Endothelial cell of umbilical vein (primary cell): ENCODE measurements around the gene HNRNPA2B1. TPM values are rescaled to one million over a fixed set of nuclear protein-coding genes. Genes with fewer than 3 reads are reported as not detected.
"Not testable (repeated sequence)": the region's sequence is repeated elsewhere in the genome, so short reads cannot be mapped to it uniquely, and the experiment has no call there.

ENCODE experiments used
- BruUV-seq: library from RNA; stranded (reverse); fragments of 400-500 nt; replicated peaks from 2 replicates; lab custom pipeline; 2021; lab: Mats Ljungman, UMichigan
- CTCF ChIA-PET: fragments of 300-600, 350-600 bp; sonication (Branson Sonifier 250); formaldehyde crosslinking; loops from one replicate; lab custom pipeline; 2021; ENCODE audit warnings: antibody characterized with exemption, inconsistent platforms; lab: Charles Lee
- POLR2A ChIA-PET: fragments of 300-600, 350-600 bp; sonication (Branson Sonifier 250); formaldehyde crosslinking; loops from one replicate; lab custom pipeline; 2021; ENCODE audit warnings: antibody characterized with exemption, inconsistent platforms; lab: Charles Lee
- DNase-seq: peaks from one replicate; pipeline ENCODE4 v3.0.0-alpha.2; 2011; ENCODE audit warnings: low read depth, low spot score
- FAIRE-seq: peaks from 2 replicates; lab custom pipeline; 2011; peaks lifted over from hg19 to GRCh38; lab: Jason Lieb, UNC
- H2AFZ ChIP-seq: 2 replicates; pipeline ENCODE4 v1.6.0; 2012; ENCODE audit warnings: low read depth, low read length, control low read depth, inconsistent platforms
- H3K27ac ChIP-seq: 2 replicates; pipeline ENCODE4 v1.5.1; 2011; ENCODE audit warnings: low read depth, mild to moderate bottlenecking, control low read depth, low read length, moderate library complexity; ENCODE audit not compliant: insufficient read depth
- H3K27me3 ChIP-seq, 2 experiments: 2 replicates each; pipeline versions ENCODE4 v1.6.0 to v1.6.1; 2011; ENCODE audit warnings: low read length in 2 of 2, mixed read lengths in 1 of 2; ENCODE audit not compliant: control insufficient read depth in 2 of 2, insufficient read depth in 2 of 2
- H3K36me3 ChIP-seq, 2 experiments: 2 replicates in 1 of 2; 3 replicates in 1 of 2; pipeline ENCODE4 v1.5.1; 2011; ENCODE audit warnings: low read length in 2 of 2, mild to moderate bottlenecking in 1 of 2, moderate library complexity in 1 of 2; ENCODE audit not compliant: control insufficient read depth in 2 of 2, insufficient read depth in 2 of 2; ENCODE audit errors: extremely low read depth in 1 of 2
- H3K4me1 ChIP-seq: 3 replicates; pipeline ENCODE4 v1.5.1; 2011; ENCODE audit warnings: mild to moderate bottlenecking, low read length; ENCODE audit not compliant: control insufficient read depth, insufficient read depth; ENCODE audit errors: extremely low read depth
- H3K4me2 ChIP-seq: 2 replicates; pipeline ENCODE4 v1.6.1; 2011; ENCODE audit warnings: low read length, control low read depth, mixed read lengths; ENCODE audit not compliant: insufficient read depth
- H3K4me3 ChIP-seq, 3 experiments: fragments of 200-600 bp in 1 of 3; sonication (generic), shearing (Covaris generic) in 1 of 3; replicated peaks in 1 of 3; 2 replicates each; pipeline ENCODE4 v1.5.1; 2011 to 2016; ENCODE audit warnings: control low read depth in 3 of 3, low read length in 3 of 3, mild to moderate bottlenecking in 2 of 3, inconsistent platforms in 1 of 3, low read depth in 1 of 3, moderate library complexity in 1 of 3; ENCODE audit not compliant: insufficient read depth in 1 of 3
- H3K79me2 ChIP-seq: 2 replicates; pipeline ENCODE4 v1.6.0; 2012; ENCODE audit warnings: low read length, inconsistent platforms; ENCODE audit not compliant: control insufficient read depth, insufficient read depth
- H3K9ac ChIP-seq: replicated peaks from 2 replicates; pipeline ENCODE3; 2011; ENCODE audit warnings: low read length, control low read depth; ENCODE audit not compliant: insufficient read depth; ENCODE audit errors: extremely low read depth
- H3K9me1 ChIP-seq: replicated peaks from 3 replicates; pipeline ENCODE4 v1.6.0; 2011; ENCODE audit warnings: mild to moderate bottlenecking, low read length; ENCODE audit not compliant: control insufficient read depth, insufficient read depth; ENCODE audit errors: extremely low read depth
- H3K9me3 ChIP-seq: replicated peaks from 2 replicates; pipeline ENCODE4 v1.5.1; 2012; ENCODE audit warnings: low read length, inconsistent platforms; ENCODE audit not compliant: control insufficient read depth, insufficient read depth
- H4K20me1 ChIP-seq: replicated peaks from 2 replicates; pipeline ENCODE3; 2011; ENCODE audit warnings: mild to moderate bottlenecking, low read length; ENCODE audit not compliant: control insufficient read depth, insufficient read depth; ENCODE audit errors: extremely low read depth
- POLR2A ChIP-seq: IDR thresholded peaks from 2 replicates; pipeline ENCODE4 v1.6.1; 2012; ENCODE audit warnings: low read depth, mild to moderate bottlenecking, control low read depth, low read length
- dilution Hi-C: fragments of 300-500 bp; cut with MboI; formaldehyde crosslinking; loops from one replicate; pipeline ENCODE4 v1.15.0; 2019; ENCODE audit warnings: low sequenced_read_pairs; ENCODE audit not compliant: extremely low pct_ligation_motif_present
- intact Hi-C: fragments of 100-400 bp; cut with micrococcal nuclease; formaldehyde crosslinking; loops from one replicate; pipeline ENCODE4 v1.10.0; 2022
- polyA plus RNA-seq, 4 experiments: library from polyadenylated mRNA; depleted of rRNA in 3 of 4; stranded (reverse) in 3 of 4; unstranded in 1 of 4; fragments of >200 nt; gene quantifications; 2 replicates each; pipeline versions ENCODE4 v1.2.1 to v1.2.3, GENCODE V29; 2011 to 2012; ENCODE audit warnings: missing spikeins in 1 of 4
- total RNA-seq: library from RNA; stranded (reverse); gene quantifications from 2 replicates; pipeline ENCODE4 v1.2.3, GENCODE V29; 2021

Gene HNRNPA2B1
- total and polyA plus RNA-seq, 2 donors (not counting 3 experiments of a cell fraction or from before 2014, with no cell fraction given), result 198 to 703 TPM

DNA sequence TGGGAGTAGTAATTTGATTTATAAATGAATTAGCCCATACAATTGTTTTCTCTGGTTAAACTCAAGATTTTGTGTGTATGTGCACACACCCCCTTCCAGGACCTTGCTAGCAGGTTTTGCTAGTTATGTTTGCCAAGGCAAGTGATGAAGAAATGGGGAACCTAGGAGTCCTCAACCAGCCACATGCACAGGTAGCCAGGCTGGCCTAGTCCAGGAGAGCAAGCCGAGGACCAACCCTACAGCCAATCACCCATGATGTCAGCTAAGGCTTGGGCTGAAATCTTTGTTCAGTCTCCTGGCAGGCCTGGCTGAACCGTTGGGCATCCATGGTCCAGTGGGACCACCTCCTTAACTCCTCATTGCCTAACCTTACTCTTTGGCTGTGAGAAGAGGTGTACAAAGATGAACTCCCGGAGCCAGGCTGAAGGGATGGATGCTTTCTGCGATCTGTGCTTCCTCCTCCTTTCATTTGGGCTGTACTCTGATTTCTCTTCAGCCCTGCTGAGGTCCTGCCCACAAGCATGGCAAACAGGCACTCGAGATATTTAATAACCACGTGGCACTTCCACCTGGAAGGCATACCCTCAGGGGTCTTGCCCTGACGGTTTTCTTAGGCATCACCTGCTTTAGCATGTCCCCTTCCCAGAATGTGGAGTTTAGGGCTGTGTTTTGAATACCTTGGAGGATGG is 22.1 kb downstream of the HNRNPA2B1 start:
- Histone ChIP-seq H3K4me2 (no peak overlapping the region), H3K27me3 (no peaks in the 10 kb centered on the region), H3K4me3 (no peak overlapping the region), H3K4me1 (no peaks in the 10 kb centered on the region), H3K9ac (no peak overlapping the region), H4K20me1 (no peaks in the 10 kb centered on the region), H3K79me2 (peaks cover 2% of the 10 kb centered on the region), H3K27ac (no peak overlapping the region), H3K9me1 (no peaks in the 10 kb centered on the region), H3K9me3 (no peaks in the 10 kb centered on the region), H2AFZ (no peak overlapping the region), H3K36me3 (no peaks in the 10 kb centered on the region)
- DNase-seq (no peak), FAIRE-seq (no peak)
- ChIA-PET POLR2A (no interaction called here), CTCF (interaction anchor here (1.1 kb wide), 1 partner anchor 87 kb away, joined by 3 read pairs; no protein-coding TSS in a partner anchor)
- no TSS peak for BruUV-seq
- dilution Hi-C loops (loop anchor here (25.0 kb wide), 1 partner anchor 984 kb away; the partner anchor contains the start of genes HOXA10, HOXA3, HOXA7 and HOXA9), intact Hi-C loops (no loop called here)
- no peak for TF ChIP-seq POLR2A

DNA sequence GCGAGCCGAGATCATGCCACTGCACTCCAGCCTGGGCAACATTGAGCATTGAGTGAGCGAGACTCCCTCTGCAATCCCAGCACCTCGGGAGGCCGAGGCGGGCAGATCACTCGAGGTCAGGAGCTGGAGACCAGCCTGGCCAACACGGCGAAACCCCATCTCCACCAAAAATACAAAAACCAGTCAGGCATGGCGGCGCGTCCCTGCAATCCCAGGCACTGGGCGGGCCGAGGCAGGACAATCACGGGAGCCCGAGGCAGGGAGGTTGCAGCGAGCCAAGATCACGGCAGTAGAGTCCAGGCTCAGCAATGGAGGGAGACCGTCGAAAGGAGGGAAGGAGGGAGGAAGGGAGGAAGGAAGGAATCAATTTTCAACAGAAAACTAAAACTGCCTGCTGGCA is 23.3 kb downstream of the HNRNPA2B1 start:
- H3K27ac ChIP-seq, H3K4me1 ChIP-seq, H3K4me2 ChIP-seq, H3K9me1 ChIP-seq, H3K79me2 ChIP-seq, FAIRE-seq, H3K9ac ChIP-seq, POLR2A ChIA-PET, H3K27me3 ChIP-seq, H3K36me3 ChIP-seq, DNase-seq, H3K9me3 ChIP-seq, H2AFZ ChIP-seq, H4K20me1 ChIP-seq, intact Hi-C loops, H3K4me3 ChIP-seq, BruUV-seq: not testable (repeated sequence)
- CTCF ChIA-PET, result interaction anchor here (1.1 kb wide), 1 partner anchor 86 kb away, joined by 3 read pairs; no protein-coding TSS in a partner anchor
- dilution Hi-C loops, result loop anchor here (25.0 kb wide), 1 partner anchor 985 kb away; the partner anchor contains the start of genes HOXA10, HOXA3, HOXA7 and HOXA9

DNA sequence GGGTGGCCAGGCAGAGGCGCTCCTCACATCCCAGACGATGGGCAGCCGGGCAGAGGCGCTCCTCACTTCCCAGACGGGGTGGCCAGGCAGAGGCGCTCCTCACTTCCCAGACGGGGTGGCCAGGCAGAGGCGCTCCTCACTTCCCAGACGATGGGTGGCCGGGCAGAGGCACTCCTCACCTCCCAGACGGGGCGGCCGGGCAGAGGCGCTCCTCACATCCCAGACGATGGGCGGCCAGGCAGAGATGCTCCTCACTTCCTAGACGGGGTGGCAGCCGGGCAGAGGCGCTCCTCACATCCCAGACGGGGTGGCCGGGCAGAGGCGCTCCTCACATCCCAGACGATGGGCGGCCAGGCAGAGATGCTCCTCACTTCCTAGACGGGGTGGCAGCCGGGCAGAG is 23.9 kb downstream of the HNRNPA2B1 start:
- BruUV-seq, H3K36me3 ChIP-seq, H3K4me3 ChIP-seq, H3K4me1 ChIP-seq, H3K9ac ChIP-seq, H3K27me3 ChIP-seq, intact Hi-C loops, H3K9me1 ChIP-seq, H3K27ac ChIP-seq, H2AFZ ChIP-seq, FAIRE-seq, H3K9me3 ChIP-seq, H3K79me2 ChIP-seq, DNase-seq, POLR2A ChIA-PET, H3K4me2 ChIP-seq, H4K20me1 ChIP-seq, CTCF ChIA-PET: not testable (repeated sequence)
- dilution Hi-C loops, result loop anchor here (25.0 kb wide), 1 partner anchor 986 kb away; the partner anchor contains the start of genes HOXA10, HOXA3, HOXA7 and HOXA9

GRCh38 chr7:26175903-26176302 is 24.6 kb downstream of the HNRNPA2B1 start:
- CTCF ChIA-PET, result interaction anchor here (1.7 kb wide), 1 partner anchor 85 kb away, joined by 8 read pairs; no protein-coding TSS in a partner anchor
- H3K27ac ChIP-seq, H3K27me3 ChIP-seq, H3K9me1 ChIP-seq, H3K4me1 ChIP-seq, H4K20me1 ChIP-seq, H3K4me3 ChIP-seq, DNase-seq, intact Hi-C loops, POLR2A ChIA-PET, H2AFZ ChIP-seq, H3K4me2 ChIP-seq, BruUV-seq, FAIRE-seq, H3K9ac ChIP-seq, H3K9me3 ChIP-seq, H3K79me2 ChIP-seq, H3K36me3 ChIP-seq: not testable (repeated sequence)
- dilution Hi-C loops, result loop anchor here (25.0 kb wide), 1 partner anchor 986 kb away; the partner anchor contains the start of genes HOXA10, HOXA3, HOXA7 and HOXA9
